Anterior cingulate cortex (tissue), 58 donors: ENCODE results near the gene TSHZ1.

Experiments
- DNase-seq, 58 donors: peaks; one replicate each; lab custom pipeline; 2025; lab: John Stamatoyannopoulos, UW

Gene TSHZ1

DNA sequence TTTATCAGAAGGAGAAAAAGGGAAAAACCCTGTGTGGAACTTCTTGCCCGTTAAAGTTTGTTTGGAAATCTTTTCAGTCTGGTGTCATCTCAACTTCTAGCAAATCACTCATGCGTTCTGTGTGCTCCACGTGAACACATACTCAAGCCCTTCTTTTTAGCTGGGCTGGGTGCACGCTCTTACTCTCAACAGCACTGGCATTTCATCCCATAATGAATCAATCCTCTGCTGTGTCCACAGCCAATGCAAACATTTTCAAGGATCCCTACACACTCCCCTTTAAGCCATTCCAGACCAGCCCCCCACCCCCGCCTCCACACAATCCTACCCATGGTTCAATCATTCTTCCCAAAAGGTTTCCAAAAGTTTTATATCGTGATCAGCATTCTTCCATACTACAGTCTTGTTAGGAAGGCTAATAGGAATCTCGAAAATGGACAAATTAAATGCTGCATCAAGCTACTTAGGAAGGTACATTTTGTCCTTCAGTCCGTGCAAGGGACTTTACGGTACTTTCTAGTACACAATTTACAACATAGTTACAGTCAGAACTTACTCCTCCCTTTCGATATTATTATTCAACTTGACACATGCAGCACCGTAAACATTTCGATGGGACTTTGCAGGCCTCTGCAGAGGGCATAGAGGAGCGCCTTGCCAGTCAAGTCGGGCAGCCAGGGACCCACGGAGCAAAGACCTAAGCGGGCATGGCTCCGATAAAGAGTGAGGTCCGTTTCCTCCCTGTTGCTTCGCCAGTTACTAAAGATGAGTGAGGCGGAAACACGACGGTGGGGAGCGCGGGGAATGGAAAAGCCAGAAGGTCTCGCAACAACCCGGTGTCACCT is 3.1 kb upstream of the TSHZ1 start:
- no peak for DNase-seq

DNA sequence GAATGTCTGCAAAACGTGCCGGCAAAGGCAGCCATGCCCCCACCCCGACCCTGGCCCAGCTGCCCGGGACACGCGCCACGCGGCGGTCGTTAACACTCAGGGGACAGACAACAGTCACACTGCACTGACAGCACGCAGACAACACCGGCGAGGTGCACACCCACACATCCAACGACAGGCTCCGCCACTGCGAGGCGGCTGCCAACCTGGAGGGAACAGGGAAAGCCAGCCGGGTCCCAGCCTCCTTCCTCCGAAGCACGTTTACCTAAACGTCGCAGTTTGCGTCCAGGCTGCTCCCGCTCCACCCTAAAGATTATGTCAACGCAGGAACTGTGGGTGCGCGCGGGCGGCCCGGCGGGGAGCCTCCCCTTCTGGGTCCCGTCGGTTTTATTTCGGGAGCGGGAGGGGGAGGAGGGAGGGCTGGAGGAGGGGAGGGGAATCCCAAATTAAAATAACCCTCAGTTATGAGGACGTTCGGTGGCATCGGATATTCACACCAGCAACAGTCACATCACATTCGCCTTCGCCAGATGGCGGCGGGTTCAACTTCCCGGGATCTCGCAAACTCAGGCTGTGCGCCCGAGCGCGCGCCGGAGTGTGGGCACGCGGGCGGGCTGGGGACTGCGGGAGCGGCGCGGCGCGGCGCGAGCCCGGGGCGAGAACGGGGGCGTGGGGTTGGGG is 2.3 kb upstream of the TSHZ1 start:
- peak in 39 of 58 donors; percentile 14 to 78 (median 53) for DNase-seq

DNA sequence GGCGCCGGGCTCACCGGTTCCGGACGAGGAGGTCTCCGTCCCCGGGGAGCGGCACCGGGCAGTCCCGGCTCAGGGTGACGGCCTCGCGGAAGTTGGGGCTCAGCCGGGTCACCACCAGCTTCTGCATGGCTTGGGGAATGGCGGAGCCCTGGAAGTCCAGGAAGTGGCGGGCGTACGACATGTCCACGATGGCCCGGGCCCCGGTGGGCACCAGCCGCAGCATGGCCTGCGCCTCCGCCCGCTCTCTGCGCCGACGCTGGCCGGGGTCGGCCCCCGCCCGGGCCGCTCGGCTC is 1.8 kb upstream of the TSHZ1 start:
- DNase-seq, result peak in 16 of 58 donors; percentile 46 to 81 (median 66)

DNA sequence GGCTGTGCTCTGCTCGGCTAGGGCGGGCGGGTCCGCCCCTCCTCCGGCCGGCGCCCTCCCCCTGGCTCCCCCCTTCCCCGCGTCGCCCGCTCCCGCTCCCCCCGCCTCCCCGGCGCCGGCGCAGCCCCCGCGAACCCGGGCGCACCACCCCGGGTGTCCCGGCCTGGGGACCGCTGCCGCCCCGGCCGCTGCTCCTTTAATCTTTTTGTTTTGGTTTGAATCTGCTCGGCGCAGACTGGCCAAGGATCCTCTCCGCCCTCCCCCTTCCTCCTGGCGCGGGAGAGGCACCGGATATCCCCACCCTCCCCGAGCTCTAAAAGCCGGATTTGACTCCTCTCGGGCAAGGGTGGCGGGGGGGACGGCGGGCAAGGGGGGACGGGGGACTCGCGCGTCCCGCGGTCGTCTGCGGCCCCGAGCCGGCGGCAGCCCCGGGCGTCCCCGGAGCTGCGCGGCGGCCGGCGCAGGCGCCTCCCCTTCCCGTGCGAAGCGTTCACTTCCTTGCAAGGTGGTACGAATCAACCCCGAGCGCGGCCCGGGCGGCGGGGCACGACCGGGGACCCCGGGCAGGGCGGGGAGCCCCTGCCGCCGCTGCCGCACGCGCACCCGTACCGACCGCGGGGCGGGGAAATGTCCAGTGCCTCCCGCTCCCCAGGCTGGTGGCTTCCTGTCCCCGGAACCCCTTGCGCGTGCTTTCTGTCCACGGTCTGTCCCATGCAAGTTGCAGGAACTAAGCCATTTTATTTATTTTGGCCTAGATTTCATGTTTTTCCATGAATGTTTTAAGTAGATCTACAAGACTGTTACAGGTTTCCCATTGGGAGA is 1.3 kb upstream of the TSHZ1 start, which contains the start of gene PTGR3:
PTGR3 (minus strand) TSS at position 11 of the 822 bp plus-strand sequence. CDS start 81 bp downstream, outside the sequence.
- peak in 57 of 58 donors; percentile 45 to 96 (median 80) for DNase-seq

DNA sequence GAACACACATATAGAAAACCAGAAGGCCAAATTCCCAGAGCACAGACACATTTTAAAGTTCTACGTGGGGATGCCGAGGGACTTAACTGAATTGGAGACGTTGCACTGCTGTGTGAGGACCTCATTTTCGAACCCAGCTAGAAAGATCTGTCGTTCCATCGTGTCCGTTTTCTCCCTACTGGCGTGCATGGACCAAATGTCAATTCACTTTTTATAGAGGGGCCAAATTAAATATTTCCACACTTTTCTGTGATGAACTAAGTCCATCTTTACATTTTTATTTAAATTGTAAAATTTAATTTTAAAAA is 692 bp upstream of the TSHZ1 start:
- no peak for DNase-seq

DNA sequence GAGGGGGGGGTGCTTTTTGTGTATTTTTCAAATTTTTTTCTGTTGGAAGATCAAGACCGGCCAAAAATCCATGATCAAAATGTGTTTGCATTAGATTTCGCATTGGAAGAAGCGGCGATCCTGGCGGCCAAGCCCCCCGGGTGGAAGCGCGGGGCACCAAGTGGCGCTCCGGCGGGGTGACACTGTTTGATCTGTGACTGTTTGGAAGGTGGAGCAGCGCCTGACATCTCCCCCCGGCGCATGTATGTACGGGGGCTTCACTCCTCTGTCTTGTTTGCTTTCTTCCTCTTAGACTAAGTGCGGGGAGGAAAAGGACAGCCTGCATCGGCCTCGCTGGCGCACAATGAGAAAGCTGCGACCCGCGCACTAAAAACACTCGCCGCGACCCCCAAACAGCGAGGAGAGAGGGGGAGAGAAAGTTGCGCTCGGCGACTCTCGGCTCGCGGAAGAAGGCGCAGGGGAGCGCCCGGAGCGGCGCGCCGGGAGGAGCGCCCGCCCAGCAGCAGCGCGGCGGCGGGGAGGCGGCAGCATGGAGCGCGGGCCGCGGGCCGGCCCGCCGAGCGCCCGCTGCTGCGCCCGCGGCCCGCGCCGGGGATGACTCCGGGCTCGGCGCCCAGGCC is 515 bp downstream of the TSHZ1 start:
- DNase-seq, result peak in 6 of 58 donors; percentile 22 to 58 (median 41)

DNA sequence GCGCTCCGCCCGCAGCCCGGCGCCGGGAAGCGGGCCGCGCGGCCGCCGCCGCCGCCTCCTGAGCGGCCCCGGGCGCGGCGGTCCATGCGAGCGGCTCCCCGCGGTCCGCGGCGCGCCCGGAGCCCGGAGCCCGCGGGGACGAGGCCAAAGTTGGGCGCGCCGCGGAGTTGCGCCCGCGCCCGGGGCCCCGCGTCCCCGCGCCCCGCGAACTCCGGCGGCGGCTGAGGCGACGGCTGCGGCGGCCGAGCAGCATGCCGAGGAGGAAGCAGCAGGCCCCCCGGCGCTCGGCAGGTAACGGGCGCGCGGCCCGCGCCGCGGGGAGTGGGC is 992 bp downstream of the TSHZ1 start:
- no peak for DNase-seq

DNA sequence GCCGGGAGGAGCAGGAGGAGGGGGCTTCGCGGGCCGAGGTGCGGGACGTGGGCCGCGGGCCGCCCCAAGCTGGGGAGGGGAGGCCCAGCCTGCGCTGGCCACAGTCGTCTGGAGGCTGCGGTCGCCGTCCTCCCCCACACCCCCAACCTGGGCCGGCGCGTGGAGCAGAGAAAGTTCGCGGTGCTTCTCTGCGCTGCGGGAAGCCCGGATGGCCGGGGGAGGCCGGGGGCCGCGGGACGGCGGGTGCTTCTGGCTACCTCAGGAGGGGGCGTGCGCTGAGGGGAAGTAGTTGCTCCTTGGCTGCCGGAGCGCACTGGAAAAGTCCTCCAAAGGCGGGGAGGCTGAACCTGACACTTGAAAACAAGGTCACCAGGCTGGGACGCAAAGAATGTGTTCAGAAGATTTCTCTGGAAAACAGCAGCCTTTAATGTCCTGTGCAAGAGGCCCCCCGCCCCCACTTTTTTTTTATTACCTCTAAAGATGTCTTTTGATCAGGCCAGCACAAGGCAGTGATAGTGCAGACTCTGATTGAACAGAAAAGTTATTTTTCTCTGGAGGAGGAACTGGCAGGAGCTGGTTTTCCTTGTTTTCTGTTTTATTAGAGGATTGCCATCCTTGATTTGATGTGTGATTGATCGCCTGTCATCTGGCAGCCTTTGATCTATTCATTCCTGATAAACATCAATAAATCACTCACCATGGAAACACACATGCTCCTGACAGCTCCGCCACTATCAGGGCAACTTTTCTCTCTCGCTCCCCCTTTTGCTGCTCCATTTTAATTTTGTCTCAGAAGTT is 1.6 kb downstream of the TSHZ1 start:
- peak in 6 of 58 donors; percentile 20 to 47 (median 29) for DNase-seq

DNA sequence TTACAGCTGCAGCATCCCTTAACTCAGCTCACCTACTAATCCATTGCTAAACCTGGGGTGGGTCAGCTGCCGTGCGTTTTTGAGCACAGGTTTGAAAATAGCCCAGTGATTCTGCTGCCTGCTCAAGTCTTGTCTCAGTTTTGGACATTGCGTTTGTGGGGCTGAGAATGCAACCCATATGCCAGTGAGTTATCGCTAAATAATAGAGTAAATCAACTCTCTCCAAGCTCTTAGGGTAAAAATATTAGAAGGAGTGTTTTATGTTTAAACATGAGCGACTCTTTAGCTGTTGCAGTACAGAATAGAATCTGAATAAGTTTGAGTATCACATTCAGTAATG is 2.1 kb downstream of the TSHZ1 start:
- no peak for DNase-seq

DNA sequence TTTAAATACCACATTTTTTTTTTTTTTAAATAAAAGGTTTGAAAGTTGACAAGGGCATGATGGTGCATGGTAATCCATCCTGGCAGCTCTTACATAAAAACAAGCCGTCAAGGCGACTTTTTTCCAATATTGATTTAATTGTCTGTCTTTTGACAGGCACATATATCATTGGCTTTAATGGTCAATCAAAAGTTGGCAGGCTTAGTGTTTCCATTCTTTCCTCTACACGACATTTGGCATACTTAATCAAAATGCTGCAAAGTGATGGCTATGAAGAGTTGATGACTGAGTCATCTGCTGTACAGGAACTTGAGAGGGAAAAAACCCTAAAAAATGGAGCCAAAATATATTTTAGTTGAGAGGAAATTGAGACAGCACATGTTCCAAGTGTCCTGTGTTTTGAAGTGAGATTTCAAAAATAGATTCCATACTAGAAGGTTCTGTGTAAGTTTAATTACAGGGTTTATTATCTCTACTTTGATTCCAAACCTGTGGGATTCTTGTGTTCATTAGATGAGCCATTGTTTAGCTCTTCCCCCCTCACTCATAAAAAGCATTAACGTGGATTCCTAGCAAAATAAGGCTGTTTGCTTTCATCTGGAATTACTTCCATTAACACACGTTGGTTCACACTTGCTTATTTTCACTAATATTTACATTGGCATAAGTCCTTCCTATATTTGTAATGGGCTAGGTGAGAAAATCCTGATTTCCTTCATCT is 3.2 kb downstream of the TSHZ1 start:
- DNase-seq, result no peak

DNA sequence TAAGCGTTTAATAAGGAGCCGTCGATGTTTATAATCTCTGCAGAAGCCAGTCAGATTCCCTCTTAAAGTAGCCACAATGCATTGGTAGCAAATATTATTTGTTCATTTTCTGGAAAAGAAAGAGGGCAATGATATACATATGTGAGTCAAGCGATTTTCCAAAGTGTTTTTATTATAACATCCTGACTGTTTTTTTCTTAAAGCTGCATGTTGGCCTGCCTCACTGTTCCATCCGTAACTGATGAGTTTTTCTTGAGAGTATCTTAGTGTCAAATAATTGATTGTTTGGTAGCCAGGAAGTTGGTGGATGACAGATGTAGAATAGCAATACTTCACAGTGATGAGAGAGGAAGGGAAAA is 3.7 kb downstream of the TSHZ1 start:
- DNase-seq, result no peak

DNA sequence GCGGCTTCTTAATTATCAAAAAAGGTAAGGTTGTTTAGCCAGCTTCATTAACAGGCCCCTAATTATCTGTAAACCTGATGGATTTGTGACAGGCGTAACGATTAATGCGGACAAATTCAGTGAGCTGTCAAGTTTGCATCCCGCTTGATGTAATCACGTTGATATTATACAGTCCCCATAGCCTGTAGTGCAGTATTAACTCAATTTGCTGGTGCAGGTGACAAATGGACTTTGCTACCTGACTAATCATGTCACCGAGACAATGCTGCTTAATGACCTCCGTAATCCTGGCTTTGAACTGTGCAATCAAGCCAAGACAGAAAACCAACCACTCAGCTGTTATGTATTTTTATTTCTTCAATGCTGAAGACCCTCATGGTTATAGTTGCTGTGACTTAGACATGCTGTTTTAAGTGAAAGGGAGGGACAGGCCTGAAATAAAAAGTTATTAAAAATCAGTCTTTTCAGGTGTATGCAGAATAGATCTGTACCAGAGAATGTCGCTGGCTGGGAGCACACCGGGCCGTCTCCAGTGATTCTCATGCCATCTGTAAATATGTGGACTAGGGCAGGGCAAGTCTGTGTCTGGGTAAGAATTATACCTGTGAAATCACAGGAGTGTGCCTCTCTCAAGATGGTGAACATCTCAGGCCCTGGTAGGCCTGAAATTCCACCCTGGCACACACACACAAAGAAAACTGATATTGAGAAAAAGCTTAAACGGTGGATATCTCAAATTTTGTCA is 4.3 kb downstream of the TSHZ1 start:
- DNase-seq, result no peak

DNA sequence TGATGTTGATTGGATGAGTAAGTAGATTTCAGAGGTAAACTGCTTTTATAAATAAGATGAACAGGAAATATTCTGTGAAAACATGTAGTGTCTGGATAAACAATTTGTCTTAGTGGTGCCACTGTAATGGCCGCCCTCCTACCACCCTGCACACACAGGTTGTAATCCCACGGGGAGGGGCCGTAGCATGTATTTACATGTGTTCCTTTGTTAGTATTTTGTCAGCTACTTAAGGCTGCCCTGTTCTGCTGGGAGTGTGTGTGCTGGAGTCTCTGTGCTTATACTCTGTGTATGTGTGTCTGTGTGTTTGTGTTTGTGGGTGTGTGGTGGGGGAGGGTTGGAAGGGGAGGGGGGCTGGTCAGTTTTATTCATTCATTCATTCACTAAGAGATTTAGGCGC is 5.1 kb downstream of the TSHZ1 start:
- DNase-seq, result no peak

DNA sequence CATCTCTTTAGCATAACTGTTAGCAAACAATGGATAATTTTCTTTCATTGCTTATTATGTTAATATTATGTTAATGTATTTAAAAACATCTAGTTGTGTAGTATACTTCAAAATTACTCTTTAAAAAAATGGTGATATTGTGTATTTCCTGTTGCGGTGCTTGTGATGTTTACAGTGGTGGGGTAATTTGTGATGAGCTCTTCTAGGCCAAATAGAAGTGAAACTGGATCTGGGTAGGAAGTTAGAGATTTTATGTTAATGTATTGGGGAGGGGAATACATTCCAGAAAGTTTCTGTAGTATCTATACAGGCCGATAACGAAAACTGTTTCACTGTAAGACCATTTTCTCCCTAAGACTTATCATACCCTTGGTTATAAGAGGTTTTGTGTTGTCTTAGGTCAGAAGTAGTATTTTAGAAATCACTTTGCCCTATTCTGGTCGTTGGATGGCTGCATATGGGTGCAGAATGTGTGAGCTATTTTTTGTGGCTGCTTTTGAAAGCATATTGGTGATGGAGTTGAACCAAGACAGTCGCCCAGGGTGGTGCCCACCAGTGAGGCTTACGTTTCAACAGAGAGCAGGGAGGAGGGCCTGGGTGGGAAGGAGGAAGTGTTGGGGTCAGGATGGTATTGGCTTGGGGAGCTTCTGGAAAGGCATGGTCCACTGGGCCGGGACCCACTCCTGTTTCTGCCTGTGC is 5.8 kb downstream of the TSHZ1 start:
- no peak for DNase-seq

DNA sequence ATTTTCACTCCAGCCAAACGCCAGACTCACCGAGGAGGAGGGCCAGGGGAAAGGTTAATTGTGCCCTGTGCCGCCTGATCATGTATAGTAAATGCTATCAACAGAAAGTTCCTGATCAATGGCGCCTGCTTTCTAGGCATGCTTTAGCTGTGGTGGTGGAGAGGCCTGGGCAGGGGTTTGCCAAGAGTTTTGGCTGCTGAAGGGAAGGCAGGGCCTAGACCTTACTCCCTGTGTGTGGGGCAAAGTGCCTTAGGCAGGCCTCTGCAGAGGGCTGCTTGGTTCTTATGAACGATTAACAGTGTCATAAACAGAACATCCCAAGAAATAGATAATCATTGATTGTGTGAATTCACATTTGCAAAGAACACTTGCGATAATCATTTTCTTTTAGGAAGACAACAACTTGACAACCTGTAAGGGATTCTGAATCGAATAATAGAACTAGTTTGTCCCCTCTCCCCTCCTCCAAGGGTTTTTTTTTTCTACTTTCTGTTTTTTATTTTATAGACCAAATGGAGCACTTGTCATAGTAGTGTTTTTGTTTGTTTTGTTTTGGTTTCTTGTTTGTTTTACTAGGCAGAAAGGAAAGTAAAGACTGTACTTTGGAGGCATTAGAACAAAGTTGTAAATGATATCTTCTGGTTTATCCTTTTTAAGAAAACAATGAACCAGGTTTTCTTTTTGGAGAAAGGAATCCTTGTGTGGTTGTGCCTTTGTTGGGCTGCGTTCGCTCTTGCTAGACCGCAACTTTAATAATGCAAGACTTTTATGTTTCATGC is 6.5 kb downstream of the TSHZ1 start:
- DNase-seq, result no peak

DNA sequence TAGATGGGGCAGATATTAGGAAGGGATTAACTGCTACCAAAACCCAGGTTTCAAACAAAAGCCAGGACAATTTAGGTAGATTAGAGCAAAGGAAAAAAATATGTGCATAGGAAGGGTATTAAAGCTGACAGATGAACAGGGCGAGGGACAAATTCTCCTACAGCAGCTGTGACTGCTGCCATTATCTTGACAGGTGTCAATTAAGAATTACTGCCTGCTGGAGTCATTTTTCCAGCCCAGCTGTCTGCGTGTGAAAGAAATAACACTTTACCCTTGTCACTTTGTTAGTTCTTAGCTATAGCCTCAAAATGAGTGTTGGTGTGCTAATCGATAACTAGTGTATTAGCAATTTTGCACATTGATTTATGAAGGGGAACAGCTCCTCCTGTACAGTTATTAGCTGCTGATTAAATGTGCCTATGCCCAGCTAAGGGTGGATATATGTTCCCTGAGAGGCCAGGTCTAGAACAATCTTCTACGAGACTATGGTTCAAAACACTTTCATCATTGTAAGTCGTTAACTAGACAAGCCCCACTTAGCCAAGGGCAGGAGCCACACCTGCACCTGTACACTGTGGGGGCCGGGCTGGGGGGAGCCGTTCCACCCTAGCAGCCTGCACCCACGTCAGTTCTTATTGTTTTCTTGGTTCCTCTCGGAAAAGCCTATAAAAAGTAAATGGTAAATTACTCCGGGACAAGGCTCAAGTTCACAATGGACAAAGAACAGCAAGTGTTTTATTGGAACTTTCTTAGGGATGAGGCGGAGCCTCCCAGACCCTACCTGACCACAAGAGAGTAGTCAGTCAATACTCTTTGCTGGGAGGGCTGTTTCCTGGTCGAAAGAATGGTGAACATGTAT is 7.7 kb downstream of the TSHZ1 start:
- DNase-seq, result no peak
